Vagina (tissue), 2 donors: ENCODE results near the gene FANCC. TPM values are rescaled to one million over a fixed set of nuclear protein-coding genes. Genes with fewer than 3 reads are reported as not detected.
A peak's percentile ranks its signal among the peaks of the same experiment; 100 is the strongest.

Source experiments
- DNase-seq, 2 donors: peaks; one replicate each; pipeline ENCODE4 v3.0.0-alpha.2; 2017; ENCODE audit errors: extremely low spot score in 2 of 2
- H3K27ac ChIP-seq: fragments of 200-600 bp; sonication (generic); one replicate; pipeline ENCODE4 v1.5.1; 2019
- H3K27me3 ChIP-seq: fragments of 200-600 bp; sonication (generic); one replicate; pipeline ENCODE4 v1.5.1; 2019
- H3K36me3 ChIP-seq, 2 donors: fragments of 200-600 bp; sonication (generic); one replicate each; pipeline ENCODE4 v1.5.1; 2017 to 2019
- H3K4me1 ChIP-seq: fragments of 200-600 bp; sonication (generic); one replicate; pipeline ENCODE4 v1.5.1; 2019
- H3K4me3 ChIP-seq, 2 donors: fragments of 200-600 bp; sonication (generic); 1 replicate in 1 of 2; 2 replicates in 1 of 2; pipeline ENCODE4 v1.5.1; 2016 to 2019
- H3K9me3 ChIP-seq: fragments of 200-600 bp; sonication (generic); one replicate; pipeline ENCODE4 v1.5.1; 2019
- POLR2A ChIP-seq, 2 donors: fragments of 450-650 bp; IDR thresholded peaks; one replicate each; pipeline ENCODE4 v1.6.1; 2017; ENCODE audit warnings: antibody characterized with exemption in 2 of 2, mild to moderate bottlenecking in 2 of 2, moderate library complexity in 2 of 2
- POLR2AphosphoS5 ChIP-seq, 2 donors: sonication (generic); formaldehyde crosslinking; IDR thresholded peaks; one replicate each; pipeline ENCODE4 v1.9.0; 2017; ENCODE audit warnings: antibody characterized with exemption in 2 of 2, mild to moderate bottlenecking in 2 of 2, low read depth in 1 of 2; ENCODE audit not compliant: insufficient read depth in 1 of 2
- intact Hi-C: fragments of 100-400 bp; cut with DNase I; formaldehyde crosslinking; loops from one replicate; pipeline ENCODE4 v1.15.1; 2023
- total RNA-seq: library from RNA; depleted of rRNA; stranded (reverse); fragments of >200 nt; gene quantifications from one replicate; pipeline ENCODE4 v1.2.3, GENCODE V29; 2016
- TF ChIP-seq, protein P1 (sequence below), 3 experiments: fragments of 450-650 bp in 2 of 3; fragments of 200-600 bp in 1 of 3; sonication (generic) in 1 of 3; IDR thresholded peaks; one replicate each; pipeline ENCODE4 v1.5.1; 2017 to 2019; ENCODE audit warnings: antibody characterized with exemption in 3 of 3, mild to moderate bottlenecking in 2 of 3, moderate library complexity in 2 of 3

FANCC gene
- total RNA-seq, 1 donor from 2014 or later = 17.2 TPM

DNA sequence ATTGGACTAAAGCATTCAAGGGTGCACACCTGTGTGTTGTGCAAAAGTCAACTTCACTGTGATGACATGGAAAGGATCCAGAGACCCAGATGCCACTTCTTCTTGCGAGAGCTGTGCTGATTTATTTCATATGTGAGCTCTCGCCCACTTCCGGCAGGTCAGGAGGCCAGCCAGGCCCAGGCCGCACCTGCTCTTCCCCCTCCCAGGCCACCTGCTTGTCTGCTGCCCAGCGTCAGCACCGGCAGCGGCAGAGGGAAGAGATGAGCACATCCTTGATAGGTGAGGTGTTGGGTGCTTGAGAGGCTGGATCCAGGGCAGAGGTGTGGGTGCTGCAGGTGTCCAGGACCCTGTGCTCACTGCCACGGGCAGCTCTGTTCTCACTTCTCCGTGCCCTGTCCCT, 242.9 kb downstream of the FANCC start:
- Histone ChIP-seq H3K4me1 (peaks cover 98% of the 10 kb centered on the region), H3K27ac (peak overlapping the region; percentile 34), H3K4me3 (no peak overlapping the region), H3K9me3 (no peaks in the 10 kb centered on the region), H3K36me3 (no peaks in the 10 kb centered on the region), H3K27me3 (no peaks in the 10 kb centered on the region)
- DNase-seq = no peak
- intact Hi-C loops = no loop called here
- TF ChIP-seq POLR2AphosphoS5 (IDR thresholded peaks at IDR 0.05; ENCODE audit: insufficient read depth in 1 of 2, low read depth in 1 of 2) (peak in 1 of 2 donors; percentile 19), POLR2A (IDR thresholded peaks at IDR 0.05) (no peak)
- TF ChIP-seq, protein P1, sequence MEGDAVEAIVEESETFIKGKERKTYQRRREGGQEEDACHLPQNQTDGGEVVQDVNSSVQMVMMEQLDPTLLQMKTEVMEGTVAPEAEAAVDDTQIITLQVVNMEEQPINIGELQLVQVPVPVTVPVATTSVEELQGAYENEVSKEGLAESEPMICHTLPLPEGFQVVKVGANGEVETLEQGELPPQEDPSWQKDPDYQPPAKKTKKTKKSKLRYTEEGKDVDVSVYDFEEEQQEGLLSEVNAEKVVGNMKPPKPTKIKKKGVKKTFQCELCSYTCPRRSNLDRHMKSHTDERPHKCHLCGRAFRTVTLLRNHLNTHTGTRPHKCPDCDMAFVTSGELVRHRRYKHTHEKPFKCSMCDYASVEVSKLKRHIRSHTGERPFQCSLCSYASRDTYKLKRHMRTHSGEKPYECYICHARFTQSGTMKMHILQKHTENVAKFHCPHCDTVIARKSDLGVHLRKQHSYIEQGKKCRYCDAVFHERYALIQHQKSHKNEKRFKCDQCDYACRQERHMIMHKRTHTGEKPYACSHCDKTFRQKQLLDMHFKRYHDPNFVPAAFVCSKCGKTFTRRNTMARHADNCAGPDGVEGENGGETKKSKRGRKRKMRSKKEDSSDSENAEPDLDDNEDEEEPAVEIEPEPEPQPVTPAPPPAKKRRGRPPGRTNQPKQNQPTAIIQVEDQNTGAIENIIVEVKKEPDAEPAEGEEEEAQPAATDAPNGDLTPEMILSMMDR (IDR thresholded peaks at IDR 0.05) = no peak

DNA sequence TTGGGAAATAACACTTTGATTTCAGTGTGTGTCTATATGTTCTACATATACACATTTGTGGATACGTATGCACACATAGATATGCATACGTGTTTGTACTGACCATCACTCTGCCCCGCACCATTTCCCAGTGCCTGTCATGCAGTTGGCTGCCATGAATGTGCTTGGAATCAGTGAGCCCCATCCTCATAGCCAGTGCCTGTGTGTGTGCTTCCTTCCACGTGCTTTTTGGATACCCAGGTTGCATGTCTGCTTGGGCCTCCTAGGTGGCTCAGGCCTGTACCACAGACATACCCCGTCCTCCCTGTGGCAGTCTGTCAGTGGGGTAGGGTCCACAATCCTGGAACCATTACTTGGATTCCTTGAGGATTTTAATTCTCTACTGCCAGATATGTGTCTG, 243.6 kb downstream of the FANCC start:
- Histone ChIP-seq H3K36me3 (no peaks in the 10 kb centered on the region), H3K4me1 (peaks cover 98% of the 10 kb centered on the region), H3K4me3 (no peak overlapping the region), H3K27ac (peak overlapping the region; percentile 17), H3K27me3 (no peaks in the 10 kb centered on the region), H3K9me3 (no peaks in the 10 kb centered on the region)
- intact Hi-C loops = loop anchor here (2.0 kb wide), 1 partner anchor 17 kb away; no protein-coding TSS in a partner anchor
- TF ChIP-seq, protein P1 (IDR thresholded peaks at IDR 0.05) = no peak
- TF ChIP-seq POLR2AphosphoS5 (IDR thresholded peaks at IDR 0.05; ENCODE audit: insufficient read depth in 1 of 2, low read depth in 1 of 2) (no peak), POLR2A (IDR thresholded peaks at IDR 0.05) (no peak)
- peak; percentile 64 to 77 for DNase-seq

DNA sequence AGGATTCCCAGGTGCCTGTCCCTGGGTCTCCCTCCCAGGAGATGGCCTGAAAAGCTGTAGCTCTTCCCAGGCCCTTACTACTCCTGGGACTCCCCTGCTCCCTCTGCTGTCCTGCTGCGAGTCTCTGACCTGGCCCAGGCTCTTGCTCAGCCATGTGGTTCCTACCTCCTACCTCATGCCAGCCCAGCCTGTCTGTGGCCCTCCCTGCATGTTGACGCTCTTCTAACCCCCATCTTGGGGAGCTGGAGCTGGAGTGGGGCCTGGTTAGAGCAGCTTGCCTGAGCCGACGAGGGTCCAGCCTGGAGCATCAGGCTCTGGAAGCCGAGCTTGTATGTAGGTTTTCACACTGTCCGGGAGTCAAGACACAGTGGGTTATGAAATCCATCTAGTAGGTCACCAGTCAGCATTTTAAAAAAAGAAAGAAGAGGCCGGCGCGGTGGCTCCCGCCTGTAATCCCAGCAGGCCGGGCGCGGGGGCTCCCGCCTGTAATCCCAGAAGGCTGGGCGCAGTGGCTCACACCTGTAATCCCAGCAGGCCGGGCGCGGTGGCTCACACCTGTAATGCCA, 244.4 kb downstream of the FANCC start:
- intact Hi-C loops = loop anchor here (2.0 kb wide), 1 partner anchor 16 kb away; no protein-coding TSS in a partner anchor
- Histone ChIP-seq H3K27me3 (no peaks in the 10 kb centered on the region), H3K27ac (peak overlapping the region; percentile 1), H3K4me3 (no peak overlapping the region), H3K9me3 (no peaks in the 10 kb centered on the region), H3K36me3 (no peaks in the 10 kb centered on the region), H3K4me1 (peaks cover 98% of the 10 kb centered on the region)
- peak in 1 of 2 donors; percentile 84 for DNase-seq
- TF ChIP-seq POLR2AphosphoS5 (IDR thresholded peaks at IDR 0.05; ENCODE audit: insufficient read depth in 1 of 2, low read depth in 1 of 2) (peak in 1 of 2 donors; percentile 13), POLR2A (IDR thresholded peaks at IDR 0.05) (no peak)
- TF ChIP-seq, protein P1 (IDR thresholded peaks at IDR 0.05) = no peak

DNA sequence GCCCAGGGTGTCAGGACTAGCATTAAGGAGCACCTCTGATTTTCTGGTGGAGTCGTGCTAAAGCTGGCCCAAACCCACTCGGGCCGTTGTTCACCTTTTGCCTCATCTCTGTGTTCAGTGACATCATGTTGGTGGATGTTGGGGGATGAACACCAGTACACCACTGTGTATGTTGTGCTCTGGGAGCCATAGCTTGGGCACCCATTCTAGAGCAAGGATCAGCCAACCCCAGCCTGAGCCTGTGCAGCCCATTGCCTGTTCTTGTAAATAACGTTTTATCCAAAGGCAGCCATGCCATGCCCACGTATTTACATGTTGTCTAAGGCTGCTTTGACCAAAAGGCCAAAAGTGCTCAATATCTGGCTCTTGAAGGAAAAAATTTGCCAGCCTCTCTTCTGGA, 245.6 kb downstream of the FANCC start:
- peak; percentile 28 to 64 for DNase-seq
- intact Hi-C loops = loop anchor here (2.0 kb wide), 1 partner anchor 15 kb away; no protein-coding TSS in a partner anchor
- Histone ChIP-seq H3K9me3 (no peaks in the 10 kb centered on the region), H3K27me3 (no peaks in the 10 kb centered on the region), H3K36me3 (no peaks in the 10 kb centered on the region), H3K4me1 (peaks cover 98% of the 10 kb centered on the region), H3K4me3 (no peak overlapping the region), H3K27ac (peak overlapping the region; percentile 36)
- TF ChIP-seq POLR2AphosphoS5 (IDR thresholded peaks at IDR 0.05; ENCODE audit: insufficient read depth in 1 of 2, low read depth in 1 of 2) (no peak), POLR2A (IDR thresholded peaks at IDR 0.05) (no peak)
- TF ChIP-seq, protein P1 (IDR thresholded peaks at IDR 0.05) = no peak

DNA sequence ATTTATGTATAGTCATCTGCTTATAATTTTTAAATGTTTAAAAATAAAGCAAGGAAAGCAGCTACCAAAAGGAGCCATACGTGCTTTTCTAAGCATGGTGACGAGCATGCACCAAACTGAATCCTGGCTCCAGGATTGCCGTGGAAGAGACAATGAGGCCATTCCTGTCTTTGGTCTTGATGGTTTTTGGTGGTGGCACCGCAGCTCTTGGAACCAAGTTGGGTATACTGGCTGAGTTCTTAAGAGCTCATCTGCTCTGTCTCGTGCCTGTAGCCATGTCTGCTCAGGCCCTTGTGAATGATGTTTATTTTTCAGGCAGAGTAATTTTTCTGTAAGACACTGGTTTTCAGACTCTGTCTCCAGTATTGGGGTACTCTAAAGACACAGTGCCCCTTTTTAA, 246.1 kb downstream of the FANCC start:
- H3K4me1 ChIP-seq = peaks cover 98% of the 10 kb centered on the region
- H3K27ac ChIP-seq = peak overlapping the region; percentile 36
- intact Hi-C loops = no loop called here

More for the DNA sequence above, 246.1 kb downstream of the FANCC start:
- Histone ChIP-seq H3K9me3 (no peaks in the 10 kb centered on the region), H3K27me3 (no peaks in the 10 kb centered on the region), H3K36me3 (no peaks in the 10 kb centered on the region), H3K4me3 (no peak overlapping the region)
- DNase-seq = peak; percentile 4 to 52
- TF ChIP-seq POLR2A (IDR thresholded peaks at IDR 0.05) (no peak), POLR2AphosphoS5 (IDR thresholded peaks at IDR 0.05; ENCODE audit: insufficient read depth in 1 of 2, low read depth in 1 of 2) (no peak)
- TF ChIP-seq, protein P1 (IDR thresholded peaks at IDR 0.05) = no peak
